Neural progenitor cell (in vitro differentiated cells): Measurements from ENCODE around the gene FANCC. TPM values are rescaled to one million over a fixed set of nuclear protein-coding genes. Genes with fewer than 3 reads are reported as not detected.
A peak's percentile ranks its signal among the peaks of the same experiment; 100 is the strongest.

ENCODE experiments used
- DNase-seq: peaks from one replicate; pipeline ENCODE4 v3.0.0-alpha.2; 2016; ENCODE audit warnings: low spot score
- H2AFZ ChIP-seq: fragments of 200-600 bp; sonication (generic); replicated peaks from 2 replicates; pipeline ENCODE4 v1.6.1; 2016; ENCODE audit warnings: antibody characterized with exemption
- H3F3A ChIP-seq: fragments of 200-600 bp; sonication (generic); 2 replicates; pipeline ENCODE4 v1.6.1; 2016; ENCODE audit warnings: antibody characterized with exemption, low read depth
- H3K27ac ChIP-seq: fragments of 200-600 bp; sonication (generic); 2 replicates; pipeline ENCODE4 v1.5.1; 2016; ENCODE audit warnings: mild to moderate bottlenecking
- H3K27me3 ChIP-seq: fragments of 200-600 bp; sonication (generic); 2 replicates; pipeline ENCODE4 v1.6.1; 2016; ENCODE audit warnings: mild to moderate bottlenecking, moderate library complexity
- H3K36me3 ChIP-seq: fragments of 200-600 bp; sonication (generic); 2 replicates; pipeline ENCODE4 v1.5.1; 2016
- H3K4me1 ChIP-seq: fragments of 200-600 bp; sonication (generic); 2 replicates; pipeline ENCODE4 v1.6.1; 2016; ENCODE audit warnings: mixed run types
- H3K4me2 ChIP-seq: fragments of 200-600 bp; sonication (generic); 2 replicates; pipeline ENCODE4 v1.6.1; 2016
- H3K4me3 ChIP-seq: fragments of 200-600 bp; sonication (generic); 2 replicates; pipeline ENCODE4 v1.5.1; 2016
- H3K79me2 ChIP-seq: fragments of 200-600 bp; sonication (generic); 2 replicates; pipeline ENCODE4 v1.6.1; 2016; ENCODE audit warnings: low read depth
- H3K9ac ChIP-seq: fragments of 200-600 bp; sonication (generic); 2 replicates; pipeline ENCODE4 v1.6.1; 2016
- H3K9me3 ChIP-seq: fragments of 200-600 bp; sonication (generic); 2 replicates; pipeline ENCODE4 v1.5.1; 2016; ENCODE audit warnings: low read depth
- H4K20me1 ChIP-seq: fragments of 200-600 bp; sonication (generic); 2 replicates; pipeline ENCODE4 v1.6.1; 2016; ENCODE audit warnings: low read depth
- H3K27ac Mint-ChIP-seq: 3 replicates; pipeline ENCODE4 v1.8.0; 2021; ENCODE audit warnings: mixed read lengths
- H3K27me3 Mint-ChIP-seq: 2 replicates; pipeline ENCODE4 v1.8.0; 2022; ENCODE audit warnings: low read depth, mild to moderate bottlenecking, inconsistent platforms, moderate library complexity, mixed read lengths; ENCODE audit not compliant: insufficient read depth
- H3K36me3 Mint-ChIP-seq: 3 replicates; pipeline ENCODE4 v1.8.0; 2021; ENCODE audit warnings: mixed read lengths
- H3K4me1 Mint-ChIP-seq: 3 replicates; pipeline ENCODE4 v1.8.0; 2021; ENCODE audit warnings: mixed read lengths
- H3K4me3 Mint-ChIP-seq: 3 replicates; pipeline ENCODE4 v1.8.0; 2021; ENCODE audit warnings: mild to moderate bottlenecking, moderate library complexity, mixed read lengths
- H3K9me3 Mint-ChIP-seq: 3 replicates; pipeline ENCODE4 v1.8.0; 2020; ENCODE audit warnings: mixed read lengths
- EZH2 ChIP-seq: fragments of 200-600 bp; sonication (generic); IDR thresholded peaks from 2 replicates; pipeline ENCODE4 v1.6.1; 2017; ENCODE audit warnings: antibody characterized with exemption, mild to moderate bottlenecking, moderate library complexity
- EZH2phosphoT487 ChIP-seq: fragments of 200-600 bp; sonication (generic); IDR thresholded peaks from 2 replicates; pipeline ENCODE4 v1.6.1; 2017; ENCODE audit warnings: antibody characterized with exemption
- total RNA-seq: library from RNA; depleted of rRNA; stranded (reverse); fragments of >200 nt; gene quantifications from 2 replicates; pipeline ENCODE4 v1.2.3, GENCODE V29; 2015; ENCODE audit warnings: low replicate concordance
- TF ChIP-seq, protein P1 (sequence below): fragments of 200-600 bp; sonication (generic); IDR thresholded peaks from 2 replicates; pipeline ENCODE4 v1.5.1; 2017; ENCODE audit warnings: antibody characterized with exemption, mild to moderate bottlenecking

FANCC gene
- total RNA-seq, 1 donor from 2014 or later, result 49.6 TPM

- H3K79me2 ChIP-seq, result no peaks in the 10 kb centered on the region
- no peaks in the 10 kb centered on the region for H3K9me3 Mint-ChIP-seq
- H3F3A ChIP-seq, result peaks cover 29% of the 10 kb centered on the region
- peak overlapping the region; percentile 36 for H3K4me2 ChIP-seq
- H3K9ac ChIP-seq, result no peak overlapping the region
- peaks cover 3% of the 10 kb centered on the region for H3K27me3 Mint-ChIP-seq
- no peaks in the 10 kb centered on the region for H3K27me3 ChIP-seq
- H3K4me3 ChIP-seq, result no peak overlapping the region
- H3K27ac Mint-ChIP-seq, result peak overlapping the region; percentile 93
- H2AFZ ChIP-seq, result no peak overlapping the region
- H4K20me1 ChIP-seq, result peaks cover 21% of the 10 kb centered on the region
- no peak for TF ChIP-seq EZH2
- TF ChIP-seq, protein P1, sequence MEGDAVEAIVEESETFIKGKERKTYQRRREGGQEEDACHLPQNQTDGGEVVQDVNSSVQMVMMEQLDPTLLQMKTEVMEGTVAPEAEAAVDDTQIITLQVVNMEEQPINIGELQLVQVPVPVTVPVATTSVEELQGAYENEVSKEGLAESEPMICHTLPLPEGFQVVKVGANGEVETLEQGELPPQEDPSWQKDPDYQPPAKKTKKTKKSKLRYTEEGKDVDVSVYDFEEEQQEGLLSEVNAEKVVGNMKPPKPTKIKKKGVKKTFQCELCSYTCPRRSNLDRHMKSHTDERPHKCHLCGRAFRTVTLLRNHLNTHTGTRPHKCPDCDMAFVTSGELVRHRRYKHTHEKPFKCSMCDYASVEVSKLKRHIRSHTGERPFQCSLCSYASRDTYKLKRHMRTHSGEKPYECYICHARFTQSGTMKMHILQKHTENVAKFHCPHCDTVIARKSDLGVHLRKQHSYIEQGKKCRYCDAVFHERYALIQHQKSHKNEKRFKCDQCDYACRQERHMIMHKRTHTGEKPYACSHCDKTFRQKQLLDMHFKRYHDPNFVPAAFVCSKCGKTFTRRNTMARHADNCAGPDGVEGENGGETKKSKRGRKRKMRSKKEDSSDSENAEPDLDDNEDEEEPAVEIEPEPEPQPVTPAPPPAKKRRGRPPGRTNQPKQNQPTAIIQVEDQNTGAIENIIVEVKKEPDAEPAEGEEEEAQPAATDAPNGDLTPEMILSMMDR, result no peak
- no peak for TF ChIP-seq EZH2phosphoT487
- H3K4me1 Mint-ChIP-seq, result peaks cover 90% of the 10 kb centered on the region
- H3K4me1 ChIP-seq, result peaks cover 56% of the 10 kb centered on the region
- no peak overlapping the region for H3K4me3 Mint-ChIP-seq
- no peaks in the 10 kb centered on the region for H3K9me3 ChIP-seq
- no peak for DNase-seq
- no peak overlapping the region for H3K27ac ChIP-seq
- peaks cover 45% of the 10 kb centered on the region for H3K36me3 Mint-ChIP-seq
- no peaks in the 10 kb centered on the region for H3K36me3 ChIP-seq
Observed at GRCh38 chr9:95081998-95082397, 235.5 kb downstream of the FANCC start.

DNA sequence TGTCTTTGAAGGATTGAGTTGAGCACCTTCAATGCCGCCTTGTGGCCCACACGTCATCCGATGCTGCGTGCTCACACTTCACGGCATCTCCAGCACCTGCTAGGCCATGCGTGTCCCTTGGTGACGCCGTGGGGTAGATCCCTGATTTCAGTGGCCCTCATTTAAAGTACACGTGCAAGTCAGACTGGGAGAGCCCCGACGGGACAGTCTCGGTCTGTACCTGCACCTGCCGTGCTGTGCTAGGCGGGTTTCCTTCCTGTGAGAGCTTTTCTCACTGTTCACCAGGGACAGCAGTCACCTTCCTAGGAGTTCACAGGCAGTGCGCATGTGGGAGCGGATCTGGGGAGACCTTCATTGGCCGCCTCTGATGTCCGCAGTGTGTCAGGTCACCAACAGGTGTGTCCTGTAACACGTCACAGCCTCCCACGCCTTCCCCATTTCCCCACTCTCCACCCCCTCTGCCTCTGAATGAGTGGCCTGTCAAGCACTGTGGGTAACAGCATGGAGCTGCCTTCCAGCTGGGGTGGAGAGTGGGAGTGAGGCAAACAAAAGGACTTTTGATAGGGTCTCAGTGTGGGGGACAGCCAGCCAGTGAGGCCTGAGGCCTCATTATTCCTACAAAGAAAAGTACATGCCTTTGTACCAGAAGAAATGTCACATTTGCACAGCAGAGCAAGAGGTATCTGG lies 236.4 kb downstream of the FANCC start:
- no peaks in the 10 kb centered on the region for H3K27me3 ChIP-seq
- Mint-ChIP-seq H3K27ac (peak overlapping the region; percentile 93), H3K4me1 (peaks cover 88% of the 10 kb centered on the region), H3K9me3 (no peaks in the 10 kb centered on the region), H3K27me3 (peaks cover 5% of the 10 kb centered on the region), H3K4me3 (peak overlapping the region; percentile 52), H3K36me3 (peaks cover 40% of the 10 kb centered on the region)
- peak; percentile 43 for DNase-seq
- no peak overlapping the region for H3K27ac ChIP-seq
- TF ChIP-seq EZH2phosphoT487 (no peak), EZH2 (no peak)
- TF ChIP-seq, protein P1, result no peak
- no peaks in the 10 kb centered on the region for H3K9me3 ChIP-seq
- H3K9ac ChIP-seq, result no peak overlapping the region
- peaks cover 20% of the 10 kb centered on the region for H3F3A ChIP-seq
- peak overlapping the region; percentile 36 for H3K4me2 ChIP-seq
- H3K4me1 ChIP-seq, result peaks cover 52% of the 10 kb centered on the region
- peaks cover 16% of the 10 kb centered on the region for H4K20me1 ChIP-seq
- no peak overlapping the region for H2AFZ ChIP-seq
- H3K79me2 ChIP-seq, result no peaks in the 10 kb centered on the region
- H3K36me3 ChIP-seq, result no peaks in the 10 kb centered on the region
- H3K4me3 ChIP-seq, result no peak overlapping the region

GRCh38 chr9:95079461-95079860 lies 238.0 kb downstream of the FANCC start:
- Histone ChIP-seq H4K20me1 (peaks cover 13% of the 10 kb centered on the region), H3K4me2 (peak overlapping the region; percentile 35), H3K4me3 (no peak overlapping the region), H3K9me3 (no peaks in the 10 kb centered on the region), H3K36me3 (no peaks in the 10 kb centered on the region), H3K27me3 (no peaks in the 10 kb centered on the region), H3F3A (peaks cover 18% of the 10 kb centered on the region), H3K27ac (peak overlapping the region; percentile 1), H2AFZ (no peak overlapping the region), H3K79me2 (no peaks in the 10 kb centered on the region), H3K9ac (no peak overlapping the region), H3K4me1 (peaks cover 48% of the 10 kb centered on the region)
- H3K9me3 Mint-ChIP-seq, result no peaks in the 10 kb centered on the region
- H3K27me3 Mint-ChIP-seq, result peaks cover 5% of the 10 kb centered on the region
- TF ChIP-seq EZH2 (no peak), EZH2phosphoT487 (no peak)
- TF ChIP-seq, protein P1, result no peak
- peaks cover 39% of the 10 kb centered on the region for H3K36me3 Mint-ChIP-seq
- H3K27ac Mint-ChIP-seq, result peak overlapping the region; percentile 12
- no peak overlapping the region for H3K4me3 Mint-ChIP-seq
- no peak for DNase-seq
- peaks cover 75% of the 10 kb centered on the region for H3K4me1 Mint-ChIP-seq
